Hematopoietic multipotent progenitor cell treated with erythropoietin and hydrocortisone succinate and interleukin-3 and kit ligand, for 17 days (in vitro differentiated cells): ENCODE measurements around the gene PLXNB1.
"Not testable (repeated sequence)": the region's sequence is repeated elsewhere in the genome, so short reads cannot be mapped to it uniquely, and the experiment has no call there.

Source experiments
- DNase-seq: peaks from one replicate; pipeline ENCODE4 v3.0.0-alpha.2; 2015; ENCODE audit warnings: low spot score

PLXNB1 gene

GRCh38 chr3:48429960-48430707, at the start of gene PLXNB1:
Gene PLXNB1 (minus strand): TSS chr3:48430086. CDS start chr3:48424611, 5,475 bp downstream.
- no peak for DNase-seq

GRCh38 chr3:48478626-48479555, 49.0 kb upstream of the PLXNB1 start:
- DNase-seq, result no peak

GRCh38 chr3:48477959-48478520, 48.2 kb upstream of the PLXNB1 start:
- no peak for DNase-seq

GRCh38 chr3:48476426-48477053, 46.7 kb upstream of the PLXNB1 start:
- DNase-seq, result no peak

- no peak for DNase-seq
Observed at GRCh38 chr3:48475188-48475587, 45.3 kb upstream of the PLXNB1 start.

- DNase-seq, result no peak
Observed at GRCh38 chr3:48474619-48475018, 44.7 kb upstream of the PLXNB1 start.

GRCh38 chr3:48474031-48474430, 44.1 kb upstream of the PLXNB1 start:
- not testable (repeated sequence) for DNase-seq

- no peak for DNase-seq
Observed at GRCh38 chr3:48473617-48473952, 43.7 kb upstream of the PLXNB1 start.

- peak; percentile 96 for DNase-seq
Observed at GRCh38 chr3:48472923-48473616, 43.2 kb upstream of the PLXNB1 start.

GRCh38 chr3:48472673-48472922, 42.7 kb upstream of the PLXNB1 start:
- DNase-seq, result no peak

GRCh38 chr3:48470286-48470685, 40.4 kb upstream of the PLXNB1 start:
- no peak for DNase-seq

- no peak for DNase-seq
Observed at GRCh38 chr3:48469046-48469915, 39.4 kb upstream of the PLXNB1 start.

- no peak for DNase-seq
Observed at GRCh38 chr3:48468329-48468731, 38.4 kb upstream of the PLXNB1 start.

- DNase-seq, result no peak
Observed at GRCh38 chr3:48467473-48468267, 37.8 kb upstream of the PLXNB1 start.

- no peak for DNase-seq
Observed at GRCh38 chr3:48467110-48467454, 37.2 kb upstream of the PLXNB1 start.

GRCh38 chr3:48466386-48467109, 36.7 kb upstream of the PLXNB1 start:
- peak; percentile 6 for DNase-seq

GRCh38 chr3:48465531-48466378, 35.9 kb upstream of the PLXNB1 start:
- peak; percentile 87 for DNase-seq

- DNase-seq, result no peak
Observed at GRCh38 chr3:48465237-48465530, 35.3 kb upstream of the PLXNB1 start.

- no peak for DNase-seq
Observed at GRCh38 chr3:48464713-48465221, 34.9 kb upstream of the PLXNB1 start.
